ENCODE data around the gene PER2.

GRCh38 chr2:238239543-238239862, 48.9 kb downstream of the PER2 start:
- TF ChIP-seq CTCF (IDR thresholded peaks at IDR 0.05) (peak in 2 of 6 experiments; percentile 4 to 34), POLR2A (IDR thresholded peaks at IDR 0.05) (no peak)
